IMR-90 (cell line): ENCODE data around the gene SYNPO2. TPM values are rescaled to one million over a fixed set of nuclear protein-coding genes. Genes with fewer than 3 reads are reported as not detected.

Source experiments
- ATAC-seq: fragments of 200-7000 bp; cut with Tn5 transposase; 2 replicates; pipeline ENCODE4 v1.9.1; 2020; ENCODE audit warnings: low read depth, mild to moderate bottlenecking, moderate library complexity
- BruUV-seq: library from RNA; stranded (reverse); fragments of 400-500 nt; replicated peaks from 2 replicates; lab custom pipeline; 2021; lab: Mats Ljungman, UMichigan
- CTCF ChIA-PET: fragments of 300-600 bp; formaldehyde crosslinking; extraction: SDS; loops from one replicate; lab custom pipeline; 2021; ENCODE audit warnings: antibody characterized with exemption; lab: Yijun Ruan, JAX
- POLR2A ChIA-PET: fragments of 300-600 bp; sonication (Branson Sonifier 250); formaldehyde crosslinking; loops from one replicate; lab custom pipeline; 2022; ENCODE audit warnings: antibody characterized with exemption; ENCODE audit not compliant: unreplicated experiment; lab: Charles Lee
- DNase-seq: peaks from one replicate; pipeline ENCODE4 v3.0.0; 2013
- H2AFZ ChIP-seq: replicated peaks from 2 replicates; pipeline ENCODE3; 2013; ENCODE audit warnings: low read length, mild to moderate bottlenecking; ENCODE audit not compliant: poor library complexity
- H2AK5ac ChIP-seq: 2 replicates; pipeline ENCODE4 v1.6.1; 2013; ENCODE audit warnings: low read depth, low read length, inconsistent platforms
- H2AK9ac ChIP-seq: replicated peaks from 2 replicates; pipeline ENCODE3; 2013; ENCODE audit warnings: mild to moderate bottlenecking, low read depth, low read length, moderate library complexity; ENCODE audit not compliant: poor library complexity
- H2BK120ac ChIP-seq: 2 replicates; pipeline ENCODE4 v1.6.1; 2013; ENCODE audit warnings: low read depth, low read length, inconsistent platforms
- H2BK15ac ChIP-seq: 3 replicates; pipeline ENCODE4 v1.6.1; 2013; ENCODE audit warnings: low read depth, low read length, inconsistent platforms
- H2BK20ac ChIP-seq: 2 replicates; pipeline ENCODE4 v1.6.1; 2013; ENCODE audit warnings: low read depth, mild to moderate bottlenecking, inconsistent platforms, low read length, moderate library complexity
- H2BK5ac ChIP-seq: 2 replicates; pipeline ENCODE4 v1.6.1; 2013; ENCODE audit warnings: mild to moderate bottlenecking, low read depth, low read length, inconsistent platforms; ENCODE audit not compliant: poor library complexity, severe bottlenecking
- H3K14ac ChIP-seq: replicated peaks from 2 replicates; pipeline ENCODE4 v1.6.1; 2013; ENCODE audit warnings: low read depth, low read length, inconsistent platforms
- H3K18ac ChIP-seq: 2 replicates; pipeline ENCODE4 v1.6.1; 2013; ENCODE audit warnings: low read depth, low read length, control low read depth
- H3K23ac ChIP-seq: 2 replicates; pipeline ENCODE4 v1.6.1; 2013; ENCODE audit warnings: low read depth, low read length, inconsistent platforms
- H3K27ac ChIP-seq: 2 replicates; pipeline ENCODE4 v1.5.1; 2013; ENCODE audit warnings: mild to moderate bottlenecking, control low read depth, low read length; ENCODE audit not compliant: insufficient read depth
- H3K27me3 ChIP-seq: 2 replicates; pipeline ENCODE4 v1.6.1; 2013; ENCODE audit warnings: low read length; ENCODE audit not compliant: control insufficient read depth, insufficient read depth
- H3K36me3 ChIP-seq: 2 replicates; pipeline ENCODE4 v1.6.1; 2013; ENCODE audit warnings: low read length, mixed read lengths; ENCODE audit not compliant: control insufficient read depth, insufficient read depth
- H3K4ac ChIP-seq: 2 replicates; pipeline ENCODE4 v1.6.1; 2013; ENCODE audit warnings: low read depth, low read length, inconsistent platforms
- H3K4me1 ChIP-seq: 2 replicates; pipeline ENCODE4 v1.6.1; 2013; ENCODE audit warnings: low read length, mixed read lengths; ENCODE audit not compliant: control insufficient read depth, insufficient read depth
- H3K4me2 ChIP-seq: 2 replicates; pipeline ENCODE4 v1.6.1; 2013; ENCODE audit warnings: low read depth, mild to moderate bottlenecking, control low read depth, low read length, moderate library complexity
- H3K4me3 ChIP-seq: 2 replicates; pipeline ENCODE4 v1.5.1; 2013; ENCODE audit warnings: low read depth, mild to moderate bottlenecking, control low read depth, low read length, moderate library complexity; ENCODE audit not compliant: insufficient read depth
- H3K56ac ChIP-seq: 2 replicates; pipeline ENCODE4 v1.6.1; 2013; ENCODE audit warnings: low read length, inconsistent platforms; ENCODE audit not compliant: insufficient read depth; ENCODE audit errors: extremely low read depth
- H3K79me1 ChIP-seq, 2 experiments: 2 replicates each; pipeline ENCODE4 v1.6.1; 2013; ENCODE audit warnings: low read length in 2 of 2, inconsistent platforms in 1 of 2, low read depth in 1 of 2
- H3K9ac ChIP-seq: 2 replicates; pipeline ENCODE4 v1.6.1; 2013; ENCODE audit warnings: low read depth, low read length, control low read depth
- H3K9me1 ChIP-seq: 2 replicates; pipeline ENCODE4 v1.6.1; 2013; ENCODE audit warnings: low read length, inconsistent platforms; ENCODE audit not compliant: insufficient read depth
- H3K9me3 ChIP-seq: 2 replicates; pipeline ENCODE4 v1.6.1; 2013; ENCODE audit warnings: low read length; ENCODE audit not compliant: control insufficient read depth, insufficient read depth
- H4K20me1 ChIP-seq: 2 replicates; pipeline ENCODE4 v1.6.1; 2013; ENCODE audit warnings: low read length, inconsistent platforms; ENCODE audit not compliant: insufficient read depth
- H4K5ac ChIP-seq: 2 replicates; pipeline ENCODE4 v1.6.1; 2013; ENCODE audit warnings: mild to moderate bottlenecking, low read depth, low read length, control low read depth
- H4K8ac ChIP-seq, 2 experiments: 2 replicates each; pipeline ENCODE4 v1.6.1; 2013; ENCODE audit warnings: low read depth in 2 of 2, low read length in 2 of 2, control low read depth in 1 of 2, inconsistent platforms in 1 of 2
- H4K91ac ChIP-seq: 2 replicates; pipeline ENCODE4 v1.6.1; 2013; ENCODE audit warnings: low read depth, low read length, inconsistent platforms; ENCODE audit not compliant: insufficient read depth
- BHLHE40 ChIP-seq: fragments of 150-350 bp; IDR thresholded peaks from 2 replicates; pipeline ENCODE4 v1.6.1; 2016; ENCODE audit warnings: mild to moderate bottlenecking, low read depth, low read length
- CEBPB ChIP-seq: IDR thresholded peaks from 2 replicates; pipeline ENCODE4 v1.6.1; 2012; ENCODE audit warnings: low read depth, low read length, improper control_type of control experiment
- CHD1 ChIP-seq: IDR thresholded peaks from 2 replicates; pipeline ENCODE4 v1.6.1; 2012; ENCODE audit warnings: low read depth, low read length, improper control_type of control experiment
- CTCF ChIP-seq: conservative IDR thresholded peaks from 2 replicates; pipeline ENCODE4 v1.5.1; 2012; ENCODE audit warnings: mild to moderate bottlenecking, low read depth, low read length, improper control_type of control experiment
- ELK1 ChIP-seq: fragments of 150-350 bp; IDR thresholded peaks from 2 replicates; pipeline ENCODE4 v1.6.1; 2016; ENCODE audit warnings: low read depth, mild to moderate bottlenecking, low read length, moderate library complexity, borderline replicate concordance
- FOS ChIP-seq: fragments of 150-350 bp; IDR thresholded peaks from 2 replicates; pipeline ENCODE4 v1.6.1; 2016; ENCODE audit warnings: low read depth, low read length
- MAFK ChIP-seq: IDR thresholded peaks from 2 replicates; pipeline ENCODE4 v1.6.1; 2012; ENCODE audit warnings: low read depth, low read length, improper control_type of control experiment
- MAZ ChIP-seq: IDR thresholded peaks from 2 replicates; pipeline ENCODE4 v1.6.1; 2012; ENCODE audit warnings: low read depth, mild to moderate bottlenecking, low read length, improper control_type of control experiment, moderate library complexity, borderline replicate concordance
- MXI1 ChIP-seq: IDR thresholded peaks from 2 replicates; pipeline ENCODE4 v1.6.1; 2012; ENCODE audit warnings: low read depth, mild to moderate bottlenecking, low read length, moderate library complexity, borderline replicate concordance
- NFE2L2 ChIP-seq: fragments of 150-350 bp; IDR thresholded peaks from 2 replicates; pipeline ENCODE4 v1.6.1; 2016; ENCODE audit warnings: low read depth, mild to moderate bottlenecking, low read length
- RAD21 ChIP-seq: IDR thresholded peaks from 2 replicates; pipeline ENCODE4 v1.6.1; 2012; ENCODE audit warnings: low read length, improper control_type of control experiment
- RCOR1 ChIP-seq: IDR thresholded peaks from 2 replicates; pipeline ENCODE4 v1.6.1; 2012; ENCODE audit warnings: mild to moderate bottlenecking, low read length, improper control_type of control experiment; ENCODE audit not compliant: insufficient replicate concordance
- SMC3 ChIP-seq: fragments of 150-350 bp; IDR thresholded peaks from 2 replicates; pipeline ENCODE4 v1.6.1; 2016; ENCODE audit warnings: low read depth, mild to moderate bottlenecking, antibody characterized with exemption, low read length, moderate library complexity
- WGBS, 2 experiments: methylation state at CpG; one replicate each; pipeline versions ENCODE4 v1.1.5 to v1.1.7; 2013; ENCODE audit warnings: missing lambda C conversion rate in 2 of 2; ENCODE audit not compliant: insufficient read length in 1 of 2; ENCODE audit errors: extremely low coverage in 2 of 2; 5-methylcytosine and 5-hydroxymethylcytosine counted together
- dilution Hi-C: fragments of 300-500 bp; cut with HindIII; formaldehyde crosslinking; loops from one replicate; pipeline ENCODE4 v1.14.3; 2018; ENCODE audit warnings: low sequenced_read_pairs; ENCODE audit not compliant: unreplicated experiment
- in situ Hi-C: fragments of 300-500 bp; cut with MboI; formaldehyde crosslinking; loops from 3 replicates; pipeline ENCODE4 v1.14.3; 2019; ENCODE audit warnings: low sequenced_read_pairs, inconsistent platforms, mixed read lengths
- intact Hi-C: fragments of 100-400 bp; cut with micrococcal nuclease; formaldehyde crosslinking; loops from 2 replicates; pipeline ENCODE4 v1.10.0; 2022
- polyA plus RNA-seq, 3 experiments: library from polyadenylated mRNA; depleted of rRNA; stranded (reverse); fragments of >200 nt; gene quantifications; 2 replicates each; pipeline ENCODE4 v1.2.3, GENCODE V29; 2012; ENCODE audit warnings: low replicate concordance in 1 of 3
- total RNA-seq: library from RNA; depleted of rRNA; stranded (reverse); fragments of >200 nt; gene quantifications from 2 replicates; pipeline ENCODE4 v1.2.3, GENCODE V29; 2012

SYNPO2 gene
- total and polyA plus RNA-seq, 2 of the 4 experiments (the other 2 are of a cell fraction) = 0.99 to 1.8 TPM

- intact Hi-C loops = no loop called here
- TF ChIP-seq SMC3 = no peak
- no peak for TF ChIP-seq ELK1
- no peak for TF ChIP-seq FOS
- TF ChIP-seq CHD1 = no peak
- no peak for TF ChIP-seq MAFK
- TF ChIP-seq CEBPB = no peak
- no peak for TF ChIP-seq CTCF
- no peak for TF ChIP-seq RAD21
- TF ChIP-seq MAZ = no peak
- TF ChIP-seq BHLHE40 = no peak
- no peak for TF ChIP-seq RCOR1
- no peak for TF ChIP-seq NFE2L2
- TF ChIP-seq MXI1 = no peak
- CTCF ChIA-PET = no interaction called here
- Histone ChIP-seq H3K9ac (no peak overlapping the region), H3K4ac (no peak overlapping the region), H3K4me1 (peaks cover 3% of the 10 kb centered on the region; the same call in 1 of the 2 replicates), H3K27ac (no peak overlapping the region), H2BK20ac (no peak overlapping the region), H3K79me1 (no peaks in the 10 kb centered on the region), H2BK15ac (no peak overlapping the region), H3K23ac (no peak overlapping the region), H3K18ac (no peak overlapping the region), H2AK9ac (no peak overlapping the region), H2BK5ac (no peak overlapping the region), H3K14ac (no peak overlapping the region), H4K20me1 (no peaks in the 10 kb centered on the region), H3K4me3 (no peak overlapping the region), H2BK120ac (no peak overlapping the region), H2AFZ (no peak overlapping the region), H2AK5ac (no peak overlapping the region), H3K56ac (no peak overlapping the region), H3K36me3 (no peaks in the 10 kb centered on the region), H3K9me3 (no peaks in the 10 kb centered on the region), H3K4me2 (no peak overlapping the region), H4K91ac (no peak overlapping the region), H3K27me3 (no peaks in the 10 kb centered on the region), H3K9me1 (0 out of 2 replicates have a peak, but pooled peaks cover 4% of the 10 kb centered on the region), H4K5ac (no peak overlapping the region), H4K8ac (no peak overlapping the region)
- POLR2A ChIA-PET = no interaction called here
- 100% methylated on average over 3 of the region's 7 CpGs; no CpG with 5 or more reads in 1 of the 2 experiments for WGBS, 2 experiments
- dilution Hi-C loops = no loop called here
- BruUV-seq = no TSS peak
- in situ Hi-C loops = no loop called here
- ATAC-seq (no peak), DNase-seq (no peak)
Observed at GRCh38 chr4:118848242-118848641, 40.4 kb upstream of the SYNPO2 start.
